IgD-negative memory B cell (primary cell): ENCODE results near the gene SYNRG. TPM values are rescaled to one million over a fixed set of nuclear protein-coding genes. Genes with fewer than 3 reads are reported as not detected.
"Not testable (repeated sequence)": the region's sequence is repeated elsewhere in the genome, so short reads cannot be mapped to it uniquely, and the experiment has no call there.

Source experiments
- H3K27ac Mint-ChIP-seq, 3 donors: one replicate each; pipeline ENCODE4 v1.8.0; 2020 to 2022; ENCODE audit warnings: mild to moderate bottlenecking in 3 of 3, mixed read lengths in 3 of 3, moderate library complexity in 1 of 3
- H3K27me3 Mint-ChIP-seq: one replicate; pipeline ENCODE4 v1.8.0; 2021; ENCODE audit warnings: mixed read lengths
- H3K36me3 Mint-ChIP-seq: one replicate; pipeline ENCODE4 v1.8.0; 2020; ENCODE audit warnings: mild to moderate bottlenecking, mixed read lengths
- H3K4me1 Mint-ChIP-seq, 3 donors: one replicate each; pipeline ENCODE4 v1.8.0; 2020 to 2022; ENCODE audit warnings: mixed read lengths in 3 of 3, mild to moderate bottlenecking in 1 of 3
- H3K4me3 Mint-ChIP-seq, 4 donors: one replicate each; pipeline ENCODE4 v1.8.0; 2020 to 2022; ENCODE audit warnings: mild to moderate bottlenecking in 4 of 4, mixed read lengths in 4 of 4, moderate library complexity in 3 of 4
- H3K9me3 Mint-ChIP-seq, 3 donors: one replicate each; pipeline ENCODE4 v1.8.0; 2020 to 2021; ENCODE audit warnings: mixed read lengths in 3 of 3, mild to moderate bottlenecking in 1 of 3
- polyA plus RNA-seq: library from polyadenylated mRNA; unstranded; fragments of 300-500 nt; fragmentation: Illumina TruSeq; gene quantifications from one replicate; pipeline ENCODE4 v1.2.3, GENCODE V29; 2021

SYNRG gene
- polyA plus RNA-seq, 1 donor from 2014 or later: 70.9 TPM

GRCh38 chr17:37538981-37539659 is 70.1 kb downstream of the SYNRG start:
- H3K27ac Mint-ChIP-seq: no peak overlapping the region
- H3K4me3 Mint-ChIP-seq: no peak overlapping the region
- H3K36me3 Mint-ChIP-seq: peaks cover 2% of the 10 kb centered on the region
- H3K27me3 Mint-ChIP-seq: no peaks in the 10 kb centered on the region
- H3K9me3 Mint-ChIP-seq: no peaks in the 10 kb centered on the region
- no peaks in the 10 kb centered on the region for H3K4me1 Mint-ChIP-seq

- no peak overlapping the region for H3K27ac Mint-ChIP-seq
- peaks cover 4% of the 10 kb centered on the region for H3K36me3 Mint-ChIP-seq
- no peaks in the 10 kb centered on the region for H3K4me1 Mint-ChIP-seq
- H3K4me3 Mint-ChIP-seq: no peak overlapping the region
- no peaks in the 10 kb centered on the region for H3K27me3 Mint-ChIP-seq
- no peaks in the 10 kb centered on the region for H3K9me3 Mint-ChIP-seq
These were observed 73.3 kb downstream of the SYNRG start for GRCh38 chr17:37535906-37536305.

GRCh38 chr17:37532756-37533155 is 76.5 kb downstream of the SYNRG start:
- Mint-ChIP-seq H3K9me3 (no peaks in the 10 kb centered on the region), H3K4me1 (no peaks in the 10 kb centered on the region), H3K27ac (no peak overlapping the region), H3K36me3 (peaks cover 3% of the 10 kb centered on the region), H3K4me3 (no peak overlapping the region), H3K27me3 (no peaks in the 10 kb centered on the region)

GRCh38 chr17:37530420-37530819 is 78.8 kb downstream of the SYNRG start:
- H3K4me3 Mint-ChIP-seq: no peak overlapping the region
- H3K9me3 Mint-ChIP-seq: no peaks in the 10 kb centered on the region
- H3K36me3 Mint-ChIP-seq: peaks cover 5% of the 10 kb centered on the region
- H3K4me1 Mint-ChIP-seq: peaks cover 0 to 1% (median 0%) of the 10 kb centered on the region in 3 donors
- no peaks in the 10 kb centered on the region for H3K27me3 Mint-ChIP-seq
- no peak overlapping the region for H3K27ac Mint-ChIP-seq

GRCh38 chr17:37527249-37527851 is 81.9 kb downstream of the SYNRG start:
- no peaks in the 10 kb centered on the region for H3K27me3 Mint-ChIP-seq
- no peak overlapping the region for H3K27ac Mint-ChIP-seq
- H3K36me3 Mint-ChIP-seq: peaks cover 7% of the 10 kb centered on the region
- H3K9me3 Mint-ChIP-seq: no peaks in the 10 kb centered on the region
- peaks cover 0 to 1% (median 0%) of the 10 kb centered on the region in 3 donors for H3K4me1 Mint-ChIP-seq
- H3K4me3 Mint-ChIP-seq: no peak overlapping the region

GRCh38 chr17:37523715-37524219 is 85.5 kb downstream of the SYNRG start:
- no peaks in the 10 kb centered on the region for H3K9me3 Mint-ChIP-seq
- H3K4me1 Mint-ChIP-seq: peaks cover 0 to 1% (median 0%) of the 10 kb centered on the region in 3 donors
- no peaks in the 10 kb centered on the region for H3K27me3 Mint-ChIP-seq
- H3K36me3 Mint-ChIP-seq: peaks cover 4% of the 10 kb centered on the region
- no peak overlapping the region for H3K4me3 Mint-ChIP-seq
- peak overlapping the region in 2 of 3 donors; percentile 14 to 60 for H3K27ac Mint-ChIP-seq

GRCh38 chr17:37521821-37522220 is 87.4 kb downstream of the SYNRG start:
- no peaks in the 10 kb centered on the region for H3K27me3 Mint-ChIP-seq
- H3K4me1 Mint-ChIP-seq: no peaks in the 10 kb centered on the region
- peaks cover 4% of the 10 kb centered on the region for H3K36me3 Mint-ChIP-seq
- peak overlapping the region in 1 of 3 donors; percentile 85 for H3K27ac Mint-ChIP-seq
- no peaks in the 10 kb centered on the region for H3K9me3 Mint-ChIP-seq
- no peak overlapping the region for H3K4me3 Mint-ChIP-seq

- Mint-ChIP-seq H3K9me3 (no peaks in the 10 kb centered on the region), H3K27me3 (no peaks in the 10 kb centered on the region), H3K4me3 (no peak overlapping the region), H3K36me3 (peaks cover 2% of the 10 kb centered on the region), H3K27ac (no peak overlapping the region), H3K4me1 (no peaks in the 10 kb centered on the region)
These were observed 89.0 kb downstream of the SYNRG start for GRCh38 chr17:37520174-37520573.

GRCh38 chr17:37519251-37519985 is 89.8 kb downstream of the SYNRG start:
- H3K4me1 Mint-ChIP-seq: no peaks in the 10 kb centered on the region
- no peaks in the 10 kb centered on the region for H3K27me3 Mint-ChIP-seq
- no peak overlapping the region for H3K4me3 Mint-ChIP-seq
- H3K36me3 Mint-ChIP-seq: peaks cover 2% of the 10 kb centered on the region
- H3K27ac Mint-ChIP-seq: peak overlapping the region in 1 of 3 donors; percentile 86
- H3K9me3 Mint-ChIP-seq: no peaks in the 10 kb centered on the region

- Mint-ChIP-seq H3K4me1 (no peaks in the 10 kb centered on the region), H3K36me3 (peaks cover 2% of the 10 kb centered on the region), H3K27ac (no peak overlapping the region), H3K27me3 (no peaks in the 10 kb centered on the region), H3K4me3 (no peak overlapping the region), H3K9me3 (no peaks in the 10 kb centered on the region)
These were observed 90.4 kb downstream of the SYNRG start for GRCh38 chr17:37518826-37519225.

GRCh38 chr17:37517881-37518280 is 91.3 kb downstream of the SYNRG start:
- Mint-ChIP-seq H3K4me3 (no peak overlapping the region), H3K27me3 (no peaks in the 10 kb centered on the region), H3K36me3 (no peaks in the 10 kb centered on the region), H3K27ac (no peak overlapping the region), H3K9me3 (no peaks in the 10 kb centered on the region), H3K4me1 (no peaks in the 10 kb centered on the region)

GRCh38 chr17:37516127-37516571 is 93.1 kb downstream of the SYNRG start:
- H3K27me3 Mint-ChIP-seq: no peaks in the 10 kb centered on the region
- H3K36me3 Mint-ChIP-seq: no peaks in the 10 kb centered on the region
- H3K4me1 Mint-ChIP-seq: no peaks in the 10 kb centered on the region
- no peak overlapping the region for H3K4me3 Mint-ChIP-seq
- peak overlapping the region in 1 of 3 donors; percentile 27 for H3K27ac Mint-ChIP-seq
- no peaks in the 10 kb centered on the region for H3K9me3 Mint-ChIP-seq

- no peak overlapping the region for H3K27ac Mint-ChIP-seq
- no peak overlapping the region for H3K4me3 Mint-ChIP-seq
- H3K9me3 Mint-ChIP-seq: no peaks in the 10 kb centered on the region
- H3K36me3 Mint-ChIP-seq: no peaks in the 10 kb centered on the region
- no peaks in the 10 kb centered on the region for H3K27me3 Mint-ChIP-seq
- peaks cover 0 to 1% (median 0%) of the 10 kb centered on the region in 3 donors for H3K4me1 Mint-ChIP-seq
These were observed 95.5 kb downstream of the SYNRG start for GRCh38 chr17:37513711-37514110.

GRCh38 chr17:37512442-37513068 is 96.7 kb downstream of the SYNRG start:
- Mint-ChIP-seq H3K4me1 (peaks cover 0 to 1% (median 0%) of the 10 kb centered on the region in 3 donors), H3K27me3 (no peaks in the 10 kb centered on the region), H3K27ac (peak overlapping the region in 2 of 3 donors; percentile 18 to 46), H3K4me3 (no peak overlapping the region), H3K36me3 (no peaks in the 10 kb centered on the region), H3K9me3 (no peaks in the 10 kb centered on the region)

GRCh38 chr17:37511642-37512041 is 97.6 kb downstream of the SYNRG start:
- H3K27ac Mint-ChIP-seq, H3K4me1 Mint-ChIP-seq, H3K27me3 Mint-ChIP-seq, H3K4me3 Mint-ChIP-seq, H3K36me3 Mint-ChIP-seq, H3K9me3 Mint-ChIP-seq: not testable (repeated sequence)
